Kidney capillary endothelial cell (primary cell): Measurements from ENCODE around the gene DVL1.
A peak's percentile ranks its signal among the peaks of the same experiment; 100 is the strongest.
"Not testable (repeated sequence)": the region's sequence is repeated elsewhere in the genome, so short reads cannot be mapped to it uniquely, and the experiment has no call there.

Experiments used
- DNase-seq: peaks from one replicate; pipeline ENCODE4 v3.0.0-alpha.2; 2018; ENCODE audit warnings: low spot score

Gene DVL1

GRCh38 chr1:1324524-1325287, 24.5 kb downstream of the DVL1 start, which contains the start of the genes CPTP and INTS11:
TSS of gene CPTP (plus strand) at chr1:1324802. CDS start at chr1:1326911, 2,109 bp downstream.
TSS of gene INTS11 (minus strand) at chr1:1324660. CDS start at chr1:1324608, 52 bp downstream.
- peak; percentile 82 for DNase-seq

DNA sequence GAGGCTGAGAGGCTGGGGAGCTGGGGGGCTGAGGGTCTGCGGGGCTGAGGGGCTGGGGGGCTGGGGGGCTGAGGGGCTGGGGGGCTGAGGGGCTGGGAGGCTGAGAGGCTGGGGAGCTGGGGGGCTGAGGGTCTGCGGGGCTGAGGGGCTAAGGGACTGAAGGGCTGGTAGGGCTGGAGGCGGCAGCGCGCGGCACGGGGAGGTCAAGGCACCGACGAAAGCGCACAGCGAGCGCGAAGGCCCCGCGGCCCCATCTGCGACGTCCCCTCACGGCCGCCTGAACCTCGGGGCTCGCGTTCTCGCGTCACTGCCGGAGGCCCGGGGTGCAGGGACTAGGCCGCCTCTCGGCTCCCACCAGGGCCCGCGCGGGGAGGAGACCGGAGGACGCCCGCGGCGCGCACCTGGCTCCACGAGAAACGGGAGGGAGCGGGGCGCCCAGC, 25.1 kb downstream of the DVL1 start:
- DNase-seq = no peak

- no peak for DNase-seq
These were observed 26.3 kb downstream of the DVL1 start for GRCh38 chr1:1322952-1323351.

DNA sequence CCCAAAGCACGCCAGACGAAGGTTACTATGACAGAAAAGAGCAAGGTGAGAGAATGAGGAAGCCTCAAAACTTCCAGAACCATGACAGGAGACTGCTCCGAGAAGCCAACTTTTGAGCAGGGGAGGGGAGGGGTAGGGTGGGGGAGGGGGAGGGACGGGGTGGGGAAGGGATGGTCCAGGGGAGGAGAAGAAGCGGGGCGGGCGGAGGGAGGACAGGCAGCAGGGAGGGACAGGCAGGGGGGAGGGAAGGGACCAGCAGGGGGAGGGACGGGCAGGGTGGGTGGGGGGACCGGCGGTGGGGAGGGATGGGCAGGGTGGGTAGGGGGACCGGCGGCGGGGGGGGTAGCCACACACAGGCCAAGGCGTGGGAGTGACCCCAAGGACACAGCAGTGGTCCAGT, 26.8 kb downstream of the DVL1 start:
- no peak for DNase-seq

- DNase-seq = no peak
These were observed 27.7 kb downstream of the DVL1 start for GRCh38 chr1:1321477-1321876.

DNA sequence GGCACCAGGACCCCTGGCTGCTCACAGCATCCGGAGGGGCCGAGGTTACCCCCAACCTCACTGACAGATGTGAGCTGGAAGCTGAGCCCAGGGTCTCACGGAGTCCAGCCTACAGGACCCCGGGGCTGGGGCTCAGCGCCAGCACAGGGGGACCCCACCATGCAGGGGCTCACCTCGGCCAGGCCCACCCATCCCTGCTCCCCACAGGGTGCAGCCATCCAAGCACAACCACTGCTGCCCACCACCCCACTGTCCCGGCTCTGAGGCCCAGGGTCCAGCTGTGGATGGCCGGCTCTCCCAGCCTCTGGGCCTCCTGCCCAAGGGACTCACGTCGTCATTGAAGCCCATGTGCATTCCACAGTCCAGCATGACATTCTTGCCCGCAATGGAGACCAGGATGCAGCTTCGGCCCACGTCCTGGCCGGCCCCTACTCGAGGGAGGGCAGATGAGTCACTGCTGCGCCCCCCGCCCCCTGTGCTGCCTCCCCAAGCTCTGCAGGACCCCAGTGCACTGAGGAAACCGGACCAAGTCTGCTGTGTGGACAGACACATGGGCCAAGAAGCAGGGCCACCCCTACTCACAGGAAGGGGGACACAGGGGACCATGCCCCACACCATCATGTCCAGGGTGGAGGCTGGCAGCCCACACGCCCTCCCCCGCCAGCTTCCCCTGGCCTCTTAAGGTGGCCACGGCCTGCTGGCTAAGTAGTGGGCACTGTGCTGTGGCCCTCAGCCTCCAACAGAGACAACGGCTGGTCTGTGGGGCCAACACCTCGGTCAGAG, 28.4 kb downstream of the DVL1 start:
- no peak for DNase-seq

DNA sequence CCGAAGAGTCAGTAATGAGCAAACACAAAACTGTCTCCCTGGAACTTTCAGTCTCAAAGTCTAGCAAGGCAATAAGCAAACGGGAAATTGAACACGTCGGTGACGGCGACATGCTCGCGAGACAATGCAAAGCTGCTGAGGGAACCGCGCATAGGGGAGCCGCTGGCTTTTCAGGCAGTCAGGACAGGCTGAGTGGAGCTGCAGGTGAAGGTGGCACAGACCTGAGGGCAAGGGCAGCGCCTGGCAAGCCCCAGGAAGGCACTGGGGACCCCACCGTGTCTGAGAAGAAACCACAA, 29.6 kb downstream of the DVL1 start:
- DNase-seq = no peak

DNA sequence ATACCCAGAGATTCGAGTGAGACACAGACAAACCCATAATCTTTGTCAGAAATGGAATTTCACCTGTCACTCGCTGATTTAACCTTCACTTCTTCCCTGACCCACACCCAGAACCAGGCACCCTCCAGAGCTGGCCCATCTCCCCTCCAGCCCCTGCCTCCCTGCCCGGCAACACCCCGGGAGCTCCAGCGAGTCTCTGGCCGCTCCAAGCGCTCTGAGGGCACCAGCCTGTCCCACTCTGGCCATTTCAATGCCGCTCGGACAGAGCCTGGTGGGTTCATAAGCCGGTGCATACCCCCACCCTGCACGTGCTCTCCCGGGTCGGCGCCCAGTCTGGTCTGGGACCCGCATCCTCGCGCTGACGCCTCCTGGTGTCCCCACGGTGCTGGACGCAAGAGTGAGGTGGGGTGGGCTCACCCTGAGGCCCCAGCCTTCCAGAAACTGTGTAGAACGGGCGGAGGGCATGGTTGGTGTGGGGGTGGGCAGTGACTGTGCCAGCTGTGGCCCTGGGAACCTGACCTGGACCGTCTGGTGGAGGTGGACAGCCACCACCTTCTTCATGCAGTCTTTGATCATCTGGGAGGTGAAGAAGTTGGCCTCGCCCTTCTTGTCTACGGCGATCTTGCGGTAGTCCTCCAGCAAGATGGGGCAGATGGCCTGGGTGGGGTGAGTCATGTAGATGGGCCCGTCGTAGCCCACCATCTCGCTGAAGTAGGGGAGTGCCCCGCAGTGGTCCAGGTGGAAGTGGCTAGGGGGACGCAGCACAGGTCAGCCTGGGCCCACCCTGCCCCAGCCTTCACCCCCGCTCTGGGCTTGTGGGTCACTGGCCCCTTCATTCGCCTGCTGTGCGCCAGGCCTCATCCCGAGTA, 30.2 kb downstream of the DVL1 start:
- no peak for DNase-seq

DNA sequence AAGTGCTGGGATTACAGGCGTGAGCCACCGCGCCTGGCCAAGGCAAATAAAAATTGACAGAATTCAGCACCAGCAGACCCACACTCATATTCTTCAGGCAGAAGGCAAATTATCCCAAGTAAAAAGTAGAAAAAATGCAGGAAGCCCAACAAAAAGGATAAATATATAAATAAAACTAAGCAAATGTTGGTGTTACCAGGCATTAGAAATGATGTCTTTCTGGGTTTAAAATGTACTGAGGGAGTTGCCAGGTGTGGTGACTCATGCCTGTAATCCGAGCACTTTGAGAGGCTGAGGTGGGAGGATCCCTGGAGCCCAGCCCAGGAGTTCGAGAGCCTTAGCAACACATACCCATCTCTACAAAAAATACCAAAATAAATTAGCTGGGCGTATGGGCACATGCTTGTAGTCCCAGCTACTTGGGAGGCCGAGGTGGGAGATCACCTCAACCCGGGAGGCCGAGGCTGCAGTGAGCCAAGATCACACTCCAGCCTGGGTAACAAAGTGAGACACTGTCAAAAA, 31.0 kb downstream of the DVL1 start:
- no peak for DNase-seq

DNA sequence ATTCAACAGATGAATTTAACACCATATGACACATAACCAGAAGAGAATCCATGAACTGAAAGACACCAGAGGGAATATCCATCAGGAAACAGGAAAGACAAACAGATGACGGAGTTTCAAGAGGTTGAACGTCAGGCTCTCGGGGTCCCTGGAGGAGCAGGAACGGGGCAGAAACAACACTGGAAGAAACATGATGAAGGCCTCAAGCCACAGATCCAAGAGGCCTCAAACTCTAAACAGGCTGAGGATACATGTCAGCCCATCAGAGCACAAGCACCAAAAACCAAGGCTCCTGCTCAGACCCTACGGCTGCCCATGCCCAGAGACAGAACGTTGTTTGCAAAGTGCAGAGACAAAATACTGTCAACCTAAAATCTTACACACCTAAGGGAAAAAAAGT, 31.8 kb downstream of the DVL1 start:
- DNase-seq = no peak

DNA sequence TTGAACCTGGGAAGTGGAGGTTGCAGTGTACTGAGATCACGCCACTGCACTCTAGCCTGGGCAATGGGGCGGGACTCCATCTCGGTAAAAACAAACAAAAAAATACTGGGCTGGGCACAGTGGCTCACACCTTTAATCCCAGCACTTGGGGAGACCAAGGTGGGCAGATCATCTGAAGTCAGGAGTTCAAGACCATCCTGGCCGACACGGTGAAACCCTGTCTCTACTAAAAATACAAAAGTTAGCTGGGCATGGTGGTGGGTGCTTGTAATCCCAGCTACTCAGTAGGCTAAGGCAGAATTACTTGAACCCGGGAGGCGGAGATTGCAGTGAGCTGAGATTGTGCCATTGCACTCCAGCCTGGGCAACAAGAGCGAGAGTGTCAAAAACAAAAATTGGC, 33.0 kb downstream of the DVL1 start:
- not testable (repeated sequence) for DNase-seq

GRCh38 chr1:1315435-1315954, 33.7 kb downstream of the DVL1 start:
- no peak for DNase-seq

- DNase-seq = no peak
These were observed 34.4 kb downstream of the DVL1 start for GRCh38 chr1:1314678-1315335.

DNA sequence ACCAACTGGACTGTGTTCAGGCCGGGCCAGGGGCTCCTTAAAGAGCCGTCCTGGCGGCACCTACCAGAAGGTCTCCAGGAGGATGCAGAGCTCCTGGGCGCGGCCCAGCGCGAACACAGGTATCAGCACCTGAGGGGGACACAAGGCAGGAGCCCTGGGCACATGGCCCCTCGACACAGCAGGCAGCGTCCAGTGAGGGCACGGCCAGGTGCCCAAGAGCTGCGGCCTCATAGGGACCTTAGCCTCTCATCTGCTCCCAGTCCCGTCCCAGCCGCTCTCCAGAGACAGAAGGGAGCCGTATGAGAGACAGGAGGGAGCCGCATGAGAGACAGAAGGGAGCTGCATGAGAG, 35.0 kb downstream of the DVL1 start:
- no peak for DNase-seq

DNA sequence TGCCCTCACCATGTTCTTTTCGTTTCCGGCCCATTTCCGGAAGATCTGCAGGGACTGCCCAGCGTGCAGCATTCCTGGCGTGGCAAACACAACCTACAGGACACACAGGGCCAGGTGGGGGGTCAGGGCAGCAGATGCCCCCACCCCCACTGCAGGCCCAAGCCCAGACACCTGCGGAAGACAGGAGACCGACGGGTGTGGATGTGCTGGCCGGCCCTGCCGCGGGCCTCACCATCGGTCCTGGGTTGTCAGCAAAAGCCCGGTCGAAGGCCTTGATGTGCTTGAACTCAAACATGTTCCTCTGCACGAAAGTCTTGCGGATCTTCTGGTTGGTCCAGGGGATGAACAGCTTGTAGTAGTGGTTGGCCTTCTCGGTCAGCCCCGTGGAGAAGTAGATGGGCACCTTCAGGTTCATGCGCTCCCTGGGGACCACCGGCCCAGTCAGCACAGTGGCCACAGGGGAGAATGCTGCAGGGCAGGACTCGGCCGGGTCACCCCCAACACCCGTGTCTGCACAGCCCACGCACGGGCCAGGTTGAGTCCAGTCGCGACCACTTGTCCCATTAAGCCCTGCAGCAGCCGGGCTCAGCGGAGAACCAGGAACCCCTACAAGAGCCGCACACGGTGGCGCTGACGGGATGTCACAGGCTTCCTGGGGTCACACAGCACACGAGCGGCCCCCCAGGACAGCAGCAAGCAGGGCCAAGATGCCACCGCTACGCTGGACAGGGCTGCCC, 35.5 kb downstream of the DVL1 start:
- no peak for DNase-seq

GRCh38 chr1:1312450-1313314, 36.5 kb downstream of the DVL1 start:
- no peak for DNase-seq

GRCh38 chr1:1311107-1312104, 37.8 kb downstream of the DVL1 start:
- DNase-seq = no peak

DNA sequence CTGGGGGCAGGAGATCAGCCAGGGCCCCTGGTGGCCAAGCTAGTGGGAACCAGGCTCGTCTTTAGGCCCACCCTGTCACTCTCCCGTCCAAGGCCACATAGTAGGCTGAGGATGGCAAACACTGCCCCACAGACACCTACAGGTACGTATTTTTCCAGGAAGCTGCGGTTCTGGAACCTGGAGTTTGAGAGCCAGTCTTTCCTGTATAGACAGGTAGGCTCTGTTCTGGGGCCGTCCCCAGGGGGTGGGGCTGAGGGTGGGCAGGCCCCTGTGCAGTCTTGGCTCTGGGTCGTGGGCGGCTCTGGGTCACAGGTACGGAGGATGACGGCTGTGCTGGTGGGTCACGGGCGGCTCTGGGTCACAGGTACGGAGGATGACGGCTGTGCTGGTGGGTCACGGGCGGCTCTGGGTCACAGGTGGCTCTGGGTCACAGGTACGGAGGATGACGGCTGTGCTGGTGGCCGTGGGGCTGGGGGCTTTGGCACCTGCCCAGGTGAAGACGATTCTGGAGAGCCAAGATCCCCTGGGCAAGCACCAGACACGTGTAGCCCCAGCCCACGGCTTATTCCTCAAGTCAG, 38.7 kb downstream of the DVL1 start:
- no peak for DNase-seq

- no peak for DNase-seq
These were observed 39.2 kb downstream of the DVL1 start for GRCh38 chr1:1310109-1310385.
